ENCODE measurements around the gene TAS1R2. TPM values are rescaled to one million over a fixed set of nuclear protein-coding genes. Genes with fewer than 3 reads are reported as not detected.
"Not testable (repeated sequence)": the region's sequence is repeated elsewhere in the genome, so short reads cannot be mapped to it uniquely, and the experiment has no call there.

Gene TAS1R2
- total RNA-seq, 1 donor from 2014 or later = not detected

GRCh38 chr1:18870957-18871356, 11.5 kb upstream of the TAS1R2 start:
- no peak overlapping the region for H3K27ac Mint-ChIP-seq (ENCODE audit: unreplicated experiment)
- no peaks in the 10 kb centered on the region for H3K4me1 Mint-ChIP-seq
- DNase-seq (ENCODE audit: low read depth, low spot score) = no peak
- H3K9me3 Mint-ChIP-seq = no peaks in the 10 kb centered on the region
- no peak overlapping the region for H3K4me3 Mint-ChIP-seq
- no peak for TF ChIP-seq CTCF (conservative IDR thresholded peaks at IDR 0.05)
- H3K36me3 Mint-ChIP-seq (ENCODE audit: low read depth) = no peaks in the 10 kb centered on the region
- H3K27me3 Mint-ChIP-seq (ENCODE audit: low read depth) = no peaks in the 10 kb centered on the region

GRCh38 chr1:18870595-18870865, 11.1 kb upstream of the TAS1R2 start:
- not testable (repeated sequence) for H3K27me3 Mint-ChIP-seq (ENCODE audit: low read depth); H3K36me3 Mint-ChIP-seq (ENCODE audit: low read depth); H3K4me1 Mint-ChIP-seq; DNase-seq (ENCODE audit: low read depth, low spot score); H3K9me3 Mint-ChIP-seq; H3K27ac Mint-ChIP-seq (ENCODE audit: unreplicated experiment); H3K4me3 Mint-ChIP-seq

GRCh38 chr1:18869847-18870594, 10.6 kb upstream of the TAS1R2 start:
- Mint-ChIP-seq H3K4me3 (no peak overlapping the region), H3K4me1 (no peaks in the 10 kb centered on the region), H3K27ac (ENCODE audit: unreplicated experiment) (no peak overlapping the region), H3K27me3 (ENCODE audit: low read depth) (no peaks in the 10 kb centered on the region), H3K36me3 (ENCODE audit: low read depth) (no peaks in the 10 kb centered on the region), H3K9me3 (no peaks in the 10 kb centered on the region)
- no peak for DNase-seq (ENCODE audit: low read depth, low spot score)
- TF ChIP-seq CTCF (conservative IDR thresholded peaks at IDR 0.05) = no peak

- no peaks in the 10 kb centered on the region for H3K9me3 Mint-ChIP-seq
- no peak overlapping the region for H3K4me3 Mint-ChIP-seq
- no peak overlapping the region for H3K27ac Mint-ChIP-seq (ENCODE audit: unreplicated experiment)
- H3K4me1 Mint-ChIP-seq = no peaks in the 10 kb centered on the region
- no peaks in the 10 kb centered on the region for H3K36me3 Mint-ChIP-seq (ENCODE audit: low read depth)
- H3K27me3 Mint-ChIP-seq (ENCODE audit: low read depth) = no peaks in the 10 kb centered on the region
- DNase-seq (ENCODE audit: low read depth, low spot score) = no peak
- no peak for TF ChIP-seq CTCF (conservative IDR thresholded peaks at IDR 0.05)
Observed at GRCh38 chr1:18868801-18869424, 9.5 kb upstream of the TAS1R2 start.

- no peak for DNase-seq (ENCODE audit: low read depth, low spot score)
Observed at GRCh38 chr1:18868354-18868753, 8.9 kb upstream of the TAS1R2 start.

More at GRCh38 chr1:18868354-18868753, 8.9 kb upstream of the TAS1R2 start:
- Mint-ChIP-seq H3K27me3 (ENCODE audit: low read depth) (no peaks in the 10 kb centered on the region), H3K36me3 (ENCODE audit: low read depth) (no peaks in the 10 kb centered on the region), H3K9me3 (no peaks in the 10 kb centered on the region), H3K4me3 (no peak overlapping the region), H3K27ac (ENCODE audit: unreplicated experiment) (no peak overlapping the region), H3K4me1 (no peaks in the 10 kb centered on the region)
- no peak for TF ChIP-seq CTCF (conservative IDR thresholded peaks at IDR 0.05)

All from neural crest cell (in vitro differentiated cells).